ENCODE measurements around the gene HSD11B1L. TPM values are rescaled to one million over a fixed set of nuclear protein-coding genes. Genes with fewer than 3 reads are reported as not detected.
A peak's percentile ranks its signal among the peaks of the same experiment; 100 is the strongest.

Gene HSD11B1L
- total RNA-seq, 1 donor from 2014 or later, result 10.3 TPM

- Histone ChIP-seq H3K27ac (no peak overlapping the region), H3K4me3 (peak overlapping the region; percentile 85 to 96), H3K9me3 (no peaks in the 10 kb centered on the region), H3K4me1 (peaks cover 26% of the 10 kb centered on the region), H3K36me3 (no peaks in the 10 kb centered on the region), H3K27me3 (no peaks in the 10 kb centered on the region)
- no peak for DNase-seq (ENCODE audit: extremely low spot score in 2 of 2)
- intact Hi-C loops (cut with DNase I), result no loop called here
- TF ChIP-seq POLR2AphosphoS5 (IDR thresholded peaks at IDR 0.05; ENCODE audit: insufficient read depth in 1 of 2, low read depth in 1 of 2), result no peak
- TF ChIP-seq POLR2A (IDR thresholded peaks at IDR 0.05), result no peak
- TF ChIP-seq, protein P1, sequence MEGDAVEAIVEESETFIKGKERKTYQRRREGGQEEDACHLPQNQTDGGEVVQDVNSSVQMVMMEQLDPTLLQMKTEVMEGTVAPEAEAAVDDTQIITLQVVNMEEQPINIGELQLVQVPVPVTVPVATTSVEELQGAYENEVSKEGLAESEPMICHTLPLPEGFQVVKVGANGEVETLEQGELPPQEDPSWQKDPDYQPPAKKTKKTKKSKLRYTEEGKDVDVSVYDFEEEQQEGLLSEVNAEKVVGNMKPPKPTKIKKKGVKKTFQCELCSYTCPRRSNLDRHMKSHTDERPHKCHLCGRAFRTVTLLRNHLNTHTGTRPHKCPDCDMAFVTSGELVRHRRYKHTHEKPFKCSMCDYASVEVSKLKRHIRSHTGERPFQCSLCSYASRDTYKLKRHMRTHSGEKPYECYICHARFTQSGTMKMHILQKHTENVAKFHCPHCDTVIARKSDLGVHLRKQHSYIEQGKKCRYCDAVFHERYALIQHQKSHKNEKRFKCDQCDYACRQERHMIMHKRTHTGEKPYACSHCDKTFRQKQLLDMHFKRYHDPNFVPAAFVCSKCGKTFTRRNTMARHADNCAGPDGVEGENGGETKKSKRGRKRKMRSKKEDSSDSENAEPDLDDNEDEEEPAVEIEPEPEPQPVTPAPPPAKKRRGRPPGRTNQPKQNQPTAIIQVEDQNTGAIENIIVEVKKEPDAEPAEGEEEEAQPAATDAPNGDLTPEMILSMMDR (IDR thresholded peaks at IDR 0.05), result no peak
Observed at GRCh38 chr19:5681391-5682106, 722 bp downstream of the HSD11B1L start.

DNA sequence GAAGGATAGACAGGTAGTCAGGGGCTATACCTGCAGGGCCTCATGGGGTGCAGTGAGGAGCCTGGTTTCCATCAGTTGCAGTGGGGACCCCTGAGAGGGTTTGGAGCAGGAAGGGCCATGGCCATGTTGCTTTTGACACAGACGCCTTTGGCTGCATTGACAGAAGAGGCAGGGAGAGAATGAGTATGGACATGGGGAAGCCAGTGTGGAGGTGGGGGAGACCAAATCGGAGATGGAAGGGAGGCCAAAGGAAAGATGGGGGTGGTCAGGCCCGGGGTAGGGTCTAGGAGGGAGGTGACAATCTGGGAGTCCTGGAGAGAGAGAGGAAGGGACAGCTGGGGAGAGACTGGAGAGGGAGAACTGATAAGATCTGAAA lies 1.3 kb downstream of the HSD11B1L start:
- H3K4me1 ChIP-seq, result peaks cover 26% of the 10 kb centered on the region
- TF ChIP-seq POLR2A (IDR thresholded peaks at IDR 0.05), result no peak
- TF ChIP-seq, protein P1 (IDR thresholded peaks at IDR 0.05), result no peak
- no peak for TF ChIP-seq POLR2AphosphoS5 (IDR thresholded peaks at IDR 0.05; ENCODE audit: insufficient read depth in 1 of 2, low read depth in 1 of 2)
- H3K36me3 ChIP-seq, result no peaks in the 10 kb centered on the region
- intact Hi-C loops (cut with DNase I), result no loop called here
- no peak overlapping the region for H3K27ac ChIP-seq
- H3K4me3 ChIP-seq, result no peak overlapping the region
- no peak for DNase-seq (ENCODE audit: extremely low spot score in 2 of 2)
- H3K27me3 ChIP-seq, result no peaks in the 10 kb centered on the region
- H3K9me3 ChIP-seq, result no peaks in the 10 kb centered on the region

- no peaks in the 10 kb centered on the region for H3K36me3 ChIP-seq
- H3K4me3 ChIP-seq, result no peak overlapping the region
- no peaks in the 10 kb centered on the region for H3K27me3 ChIP-seq
- TF ChIP-seq POLR2AphosphoS5 (IDR thresholded peaks at IDR 0.05; ENCODE audit: insufficient read depth in 1 of 2, low read depth in 1 of 2), result no peak
- TF ChIP-seq POLR2A (IDR thresholded peaks at IDR 0.05), result no peak
- TF ChIP-seq, protein P1 (IDR thresholded peaks at IDR 0.05), result no peak
- no peak for DNase-seq (ENCODE audit: extremely low spot score in 2 of 2)
- intact Hi-C loops (cut with DNase I), result no loop called here
- no peaks in the 10 kb centered on the region for H3K9me3 ChIP-seq
- H3K4me1 ChIP-seq, result peaks cover 31% of the 10 kb centered on the region
- H3K27ac ChIP-seq, result no peak overlapping the region
Observed at GRCh38 chr19:5683177-5683886, 2.5 kb downstream of the HSD11B1L start.

GRCh38 chr19:5684694-5685430 lies 4.0 kb downstream of the HSD11B1L start:
- Histone ChIP-seq H3K27ac (no peak overlapping the region), H3K4me3 (no peak overlapping the region), H3K27me3 (no peaks in the 10 kb centered on the region), H3K9me3 (no peaks in the 10 kb centered on the region), H3K36me3 (no peaks in the 10 kb centered on the region), H3K4me1 (peaks cover 20% of the 10 kb centered on the region)
- TF ChIP-seq POLR2AphosphoS5 (IDR thresholded peaks at IDR 0.05; ENCODE audit: insufficient read depth in 1 of 2, low read depth in 1 of 2) (no peak), POLR2A (IDR thresholded peaks at IDR 0.05) (no peak)
- TF ChIP-seq, protein P1 (IDR thresholded peaks at IDR 0.05), result no peak
- intact Hi-C loops (cut with DNase I), result loop anchor here (5.0 kb wide), 1 partner anchor 63 kb away; the partner anchor contains the start of genes SAFB and SAFB2
- no peak for DNase-seq (ENCODE audit: extremely low spot score in 2 of 2)

Data from vagina (tissue), 2 donors.